NB4 (cell line): Measurements from ENCODE around the gene ORM1.

Experiments
- DNase-seq: peaks from one replicate; pipeline ENCODE4 v3.0.0; 2010; ENCODE audit warnings: low read depth
- H3K4me3 ChIP-seq: one replicate; pipeline ENCODE4 v1.5.1; 2011; ENCODE audit warnings: mild to moderate bottlenecking, low read depth, low read length, moderate library complexity
- MAX ChIP-seq: IDR thresholded peaks from 2 replicates; pipeline ENCODE4 v1.6.1; 2011; ENCODE audit warnings: low read depth, low read length
- MYC ChIP-seq: IDR thresholded peaks from 2 replicates; pipeline ENCODE4 v1.6.1; 2011; ENCODE audit warnings: low read depth, low read length
- POLR2A ChIP-seq: IDR thresholded peaks from 2 replicates; pipeline ENCODE4 v1.6.1; 2011; ENCODE audit warnings: mild to moderate bottlenecking; ENCODE audit not compliant: insufficient read length; ENCODE audit errors: extremely low read depth
- TF ChIP-seq, protein P1 (sequence below): IDR thresholded peaks from one replicate; pipeline ENCODE4 v1.5.1; 2012; ENCODE audit warnings: low read depth, low read length

Gene ORM1

GRCh38 chr9:114365194-114365593 is 42.3 kb downstream of the ORM1 start:
- no peak overlapping the region for H3K4me3 ChIP-seq
- TF ChIP-seq MYC (no peak), MAX (no peak), POLR2A (no peak)
- TF ChIP-seq, protein P1, sequence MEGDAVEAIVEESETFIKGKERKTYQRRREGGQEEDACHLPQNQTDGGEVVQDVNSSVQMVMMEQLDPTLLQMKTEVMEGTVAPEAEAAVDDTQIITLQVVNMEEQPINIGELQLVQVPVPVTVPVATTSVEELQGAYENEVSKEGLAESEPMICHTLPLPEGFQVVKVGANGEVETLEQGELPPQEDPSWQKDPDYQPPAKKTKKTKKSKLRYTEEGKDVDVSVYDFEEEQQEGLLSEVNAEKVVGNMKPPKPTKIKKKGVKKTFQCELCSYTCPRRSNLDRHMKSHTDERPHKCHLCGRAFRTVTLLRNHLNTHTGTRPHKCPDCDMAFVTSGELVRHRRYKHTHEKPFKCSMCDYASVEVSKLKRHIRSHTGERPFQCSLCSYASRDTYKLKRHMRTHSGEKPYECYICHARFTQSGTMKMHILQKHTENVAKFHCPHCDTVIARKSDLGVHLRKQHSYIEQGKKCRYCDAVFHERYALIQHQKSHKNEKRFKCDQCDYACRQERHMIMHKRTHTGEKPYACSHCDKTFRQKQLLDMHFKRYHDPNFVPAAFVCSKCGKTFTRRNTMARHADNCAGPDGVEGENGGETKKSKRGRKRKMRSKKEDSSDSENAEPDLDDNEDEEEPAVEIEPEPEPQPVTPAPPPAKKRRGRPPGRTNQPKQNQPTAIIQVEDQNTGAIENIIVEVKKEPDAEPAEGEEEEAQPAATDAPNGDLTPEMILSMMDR, result no peak
- no peak for DNase-seq

- peak; percentile 84 for DNase-seq
- TF ChIP-seq MYC (no peak), POLR2A (no peak)
- TF ChIP-seq, protein P1, result no peak
- no peak overlapping the region for H3K4me3 ChIP-seq
Observed at GRCh38 chr9:114366334-114367128, 43.6 kb downstream of the ORM1 start.

DNA sequence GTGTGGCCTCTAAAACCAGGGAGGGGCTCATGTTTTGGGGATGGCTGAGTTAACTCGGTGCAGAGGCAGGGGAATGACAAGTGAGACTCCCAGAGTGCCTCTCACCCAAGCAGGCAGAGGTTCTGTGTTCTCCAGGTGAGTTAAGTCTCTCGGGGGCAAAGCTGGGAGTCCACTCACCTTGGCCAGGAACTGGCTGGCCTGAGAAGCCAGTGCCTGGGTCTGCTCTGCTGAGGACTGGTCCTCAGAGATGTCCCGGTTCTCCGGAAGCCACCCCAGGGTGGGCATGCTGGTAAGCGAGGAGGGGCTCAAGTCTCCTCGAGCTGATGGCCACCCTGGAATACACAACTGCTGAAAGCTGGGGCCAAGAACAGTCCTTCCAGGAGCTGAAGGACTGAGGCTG is 44.5 kb downstream of the ORM1 start:
- H3K4me3 ChIP-seq, result no peak overlapping the region
- DNase-seq, result no peak
- TF ChIP-seq, protein P1, result no peak
- TF ChIP-seq POLR2A, result no peak
- no peak for TF ChIP-seq MAX
- TF ChIP-seq MYC, result no peak

GRCh38 chr9:114367772-114368569 is 45.1 kb downstream of the ORM1 start:
- no peak overlapping the region for H3K4me3 ChIP-seq
- peak; percentile 22 for DNase-seq
- TF ChIP-seq POLR2A (no peak), MYC (no peak), MAX (no peak)

DNA sequence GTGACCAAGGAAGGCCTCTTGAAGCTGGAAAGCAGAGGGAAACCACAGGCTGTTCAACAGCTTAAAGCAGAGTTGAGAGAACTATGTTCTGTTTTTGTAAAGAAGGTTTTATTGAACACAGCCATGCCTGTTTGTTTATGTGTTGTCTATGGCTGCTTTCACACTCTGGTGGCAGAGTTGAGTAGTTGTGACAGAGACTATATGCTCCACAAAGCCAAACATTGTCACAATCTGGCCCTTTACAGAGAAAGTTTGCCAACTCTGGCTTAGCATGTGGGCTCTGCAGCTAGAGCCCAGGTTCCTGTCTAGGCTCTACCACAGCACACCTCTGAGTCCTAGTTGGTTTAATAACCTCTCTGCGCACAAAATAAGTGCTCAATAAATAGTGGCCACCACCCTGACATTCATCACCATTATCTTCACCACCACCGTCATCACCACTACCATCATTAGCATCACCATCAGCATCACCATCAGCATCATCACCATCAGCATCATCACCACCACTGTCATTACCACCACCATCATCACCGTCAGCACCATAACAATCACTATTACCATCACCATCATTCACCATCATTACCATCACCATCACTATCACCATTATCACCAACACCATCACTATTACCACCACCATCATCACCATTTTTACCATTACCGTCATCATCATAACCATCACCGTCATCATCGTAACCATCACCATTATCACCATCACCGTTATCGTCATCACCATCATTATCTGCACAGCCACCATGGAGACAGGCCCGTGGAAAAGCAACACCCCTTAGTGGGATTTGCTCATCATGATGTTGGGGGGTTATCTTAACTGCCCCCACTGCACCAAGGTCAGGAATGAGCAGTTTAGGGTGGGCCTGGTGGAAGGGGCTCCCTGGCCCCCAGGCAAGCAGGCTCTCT is 46.6 kb downstream of the ORM1 start:
- no peak for DNase-seq

More for the DNA sequence above, 46.6 kb downstream of the ORM1 start:
- no peak overlapping the region for H3K4me3 ChIP-seq
- TF ChIP-seq, protein P1, result no peak
- TF ChIP-seq MYC, result no peak
- no peak for TF ChIP-seq POLR2A
- TF ChIP-seq MAX, result no peak
